DND-41 (cell line): Measurements from ENCODE around the gene ZMIZ1.

Experiments used
- ATAC-seq: fragments of 200-7000 bp; cut with Tn5 transposase; 3 replicates; pipeline ENCODE4 v1.9.1; 2021; ENCODE audit warnings: low read depth; ENCODE audit not compliant: insufficient read depth
- DNase-seq: peaks from one replicate; pipeline ENCODE4 v3.0.0-alpha.2; 2020
- H2AFZ ChIP-seq: 2 replicates; pipeline ENCODE4 v1.6.0; 2012; ENCODE audit warnings: low read depth, low read length
- H3K27ac ChIP-seq: 2 replicates; pipeline ENCODE4 v1.5.1; 2012; ENCODE audit warnings: low read length, inconsistent platforms
- H3K27me3 ChIP-seq: fragments of 200-600 bp; sonication (generic); 2 replicates; pipeline ENCODE4 v1.6.0; 2012; ENCODE audit warnings: low read length, mild to moderate bottlenecking, inconsistent platforms; ENCODE audit not compliant: insufficient read depth, poor library complexity
- H3K36me3 ChIP-seq: 2 replicates; pipeline ENCODE4 v1.5.1; 2012; ENCODE audit warnings: low read length, inconsistent platforms; ENCODE audit not compliant: insufficient read depth
- H3K4me1 ChIP-seq: 2 replicates; pipeline ENCODE4 v1.5.1; 2012; ENCODE audit warnings: mild to moderate bottlenecking, low read length; ENCODE audit not compliant: insufficient read depth
- H3K4me2 ChIP-seq: 2 replicates; pipeline ENCODE4 v1.6.0; 2012; ENCODE audit warnings: mild to moderate bottlenecking, moderate library complexity, low read length, inconsistent platforms; ENCODE audit not compliant: insufficient read depth
- H3K4me3 ChIP-seq, 2 experiments: fragments of 200-600 bp in 1 of 2; shearing (Covaris generic) in 1 of 2; 2 replicates each; pipeline ENCODE4 v1.5.1; 2012 to 2016; ENCODE audit warnings: inconsistent platforms in 2 of 2, low read length in 2 of 2, mild to moderate bottlenecking in 2 of 2, low read depth in 1 of 2, moderate library complexity in 1 of 2
- H3K79me2 ChIP-seq: 2 replicates; pipeline ENCODE4 v1.6.0; 2012; ENCODE audit warnings: low read length, inconsistent platforms; ENCODE audit not compliant: insufficient read depth
- H3K9ac ChIP-seq: 2 replicates; pipeline ENCODE4 v1.6.0; 2012; ENCODE audit warnings: low read depth, mild to moderate bottlenecking, inconsistent platforms, low read length, moderate library complexity
- H3K9me3 ChIP-seq: 2 replicates; pipeline ENCODE4 v1.5.1; 2012; ENCODE audit warnings: low read length, moderate library complexity, mild to moderate bottlenecking, inconsistent platforms; ENCODE audit not compliant: insufficient read depth, severe bottlenecking
- H4K20me1 ChIP-seq: 2 replicates; pipeline ENCODE4 v1.6.0; 2012; ENCODE audit warnings: low read length; ENCODE audit not compliant: insufficient read depth
- CTCF ChIP-seq: IDR thresholded peaks from 2 replicates; pipeline ENCODE4 v1.5.1; 2012; ENCODE audit warnings: borderline replicate concordance, low read length, moderate library complexity, mild to moderate bottlenecking; ENCODE audit not compliant: poor library complexity, severe bottlenecking; ENCODE audit errors: extremely low read depth
- EZH2 ChIP-seq: IDR thresholded peaks from 3 replicates; pipeline ENCODE4 v1.6.1; 2012; ENCODE audit warnings: borderline replicate concordance, low read depth, mild to moderate bottlenecking, moderate library complexity, low read length, inconsistent platforms; ENCODE audit not compliant: severe bottlenecking

ZMIZ1 gene

GRCh38 chr10:79295563-79295962 lies 226.8 kb downstream of the ZMIZ1 start:
- no peaks in the 10 kb centered on the region for H3K4me1 ChIP-seq
- no peak overlapping the region for H3K27ac ChIP-seq
- TF ChIP-seq CTCF = no peak
- no peak for TF ChIP-seq EZH2
- ATAC-seq (no peak), DNase-seq (no peak)
- peaks cover 91% of the 10 kb centered on the region for H3K36me3 ChIP-seq
- no peak overlapping the region for H2AFZ ChIP-seq
- H4K20me1 ChIP-seq = peaks cover 23% of the 10 kb centered on the region
- H3K9ac ChIP-seq = no peak overlapping the region
- H3K4me3 ChIP-seq = no peak overlapping the region
- H3K9me3 ChIP-seq = no peaks in the 10 kb centered on the region
- no peak overlapping the region for H3K4me2 ChIP-seq
- no peaks in the 10 kb centered on the region for H3K79me2 ChIP-seq
- H3K27me3 ChIP-seq = no peaks in the 10 kb centered on the region

GRCh38 chr10:79296431-79296830 lies 227.7 kb downstream of the ZMIZ1 start:
- no peak overlapping the region for H3K27ac ChIP-seq
- no peak overlapping the region for H3K4me2 ChIP-seq
- H3K79me2 ChIP-seq = no peaks in the 10 kb centered on the region
- H3K9ac ChIP-seq = no peak overlapping the region
- DNase-seq (no peak), ATAC-seq (no peak)
- peaks cover 30% of the 10 kb centered on the region for H4K20me1 ChIP-seq
- TF ChIP-seq CTCF (no peak), EZH2 (no peak)
- H3K36me3 ChIP-seq = peaks cover 93% of the 10 kb centered on the region
- H3K9me3 ChIP-seq = no peaks in the 10 kb centered on the region
- no peak overlapping the region for H3K4me3 ChIP-seq
- no peaks in the 10 kb centered on the region for H3K4me1 ChIP-seq
- H2AFZ ChIP-seq = no peak overlapping the region
- no peaks in the 10 kb centered on the region for H3K27me3 ChIP-seq

GRCh38 chr10:79298403-79299244 lies 229.9 kb downstream of the ZMIZ1 start:
- TF ChIP-seq CTCF = no peak
- TF ChIP-seq EZH2 = no peak
- no peaks in the 10 kb centered on the region for H3K27me3 ChIP-seq
- H3K79me2 ChIP-seq = no peaks in the 10 kb centered on the region
- H3K36me3 ChIP-seq = peaks cover 90% of the 10 kb centered on the region
- no peaks in the 10 kb centered on the region for H3K4me1 ChIP-seq
- H3K9me3 ChIP-seq = no peaks in the 10 kb centered on the region
- 0 out of 3 replicates have a peak, but pooled peaks have one; percentile 38 for ATAC-seq
- no peak overlapping the region for H3K27ac ChIP-seq
- H3K4me3 ChIP-seq = no peak overlapping the region
- no peak overlapping the region for H3K4me2 ChIP-seq
- H3K9ac ChIP-seq = no peak overlapping the region
- DNase-seq = no peak
- H2AFZ ChIP-seq = no peak overlapping the region
- H4K20me1 ChIP-seq = peaks cover 19% of the 10 kb centered on the region
